ENCODE results near the gene PMEPA1.

PMEPA1 gene

DNA sequence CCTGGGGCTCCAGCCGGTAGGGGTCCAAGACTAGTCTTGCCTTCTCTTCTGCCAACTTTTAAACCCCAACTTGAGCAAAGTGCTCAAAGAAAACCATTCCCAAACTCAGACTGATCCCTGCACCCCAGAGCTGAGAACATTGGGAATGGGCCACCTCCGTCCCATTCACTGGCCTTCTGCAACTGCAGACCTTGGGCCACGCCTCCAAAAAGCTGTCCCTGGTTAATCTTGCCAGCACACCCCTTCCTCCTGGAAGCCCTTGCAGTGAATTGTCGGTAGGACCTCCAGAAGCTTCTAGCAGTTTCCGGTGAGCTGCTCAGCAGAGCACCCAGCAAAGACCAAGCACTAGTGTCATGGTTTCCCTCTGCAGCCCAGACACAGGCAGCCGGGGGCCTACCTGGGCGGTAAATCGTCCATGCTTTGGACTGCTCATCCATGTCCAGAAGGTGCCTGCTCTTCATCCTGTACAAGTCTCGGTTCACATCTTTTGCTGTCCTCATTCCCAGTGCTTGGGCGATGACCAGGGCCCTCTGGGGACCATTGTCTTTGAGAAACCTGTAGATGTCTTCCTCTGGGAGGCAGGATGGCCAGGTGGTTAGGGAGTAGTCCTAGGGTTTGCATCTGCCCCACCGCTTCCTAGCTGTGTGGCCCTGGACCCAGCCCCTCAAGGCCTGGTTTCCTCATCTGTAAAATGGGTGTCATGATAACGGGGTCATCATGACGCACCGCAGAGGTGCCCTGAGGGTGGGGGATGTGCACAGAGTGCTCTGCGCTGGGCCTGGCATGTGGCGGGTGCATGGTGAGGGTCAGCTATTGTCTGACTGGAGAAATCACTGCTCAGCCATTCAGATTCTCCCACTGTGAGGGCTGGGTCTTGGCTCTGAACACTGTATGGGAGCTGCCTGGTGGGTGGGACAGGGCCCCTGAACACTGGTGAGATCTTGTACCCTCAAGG lies 95.0 kb downstream of the PMEPA1 start:
- in situ Hi-C loops (cut with MboI; ENCODE audit: low sequenced_read_pairs) = no loop called here

- in situ Hi-C loops (cut with MboI; ENCODE audit: low sequenced_read_pairs) = no loop called here
Measured at GRCh38 chr20:57613481-57613921, 96.3 kb downstream of the PMEPA1 start.

DNA sequence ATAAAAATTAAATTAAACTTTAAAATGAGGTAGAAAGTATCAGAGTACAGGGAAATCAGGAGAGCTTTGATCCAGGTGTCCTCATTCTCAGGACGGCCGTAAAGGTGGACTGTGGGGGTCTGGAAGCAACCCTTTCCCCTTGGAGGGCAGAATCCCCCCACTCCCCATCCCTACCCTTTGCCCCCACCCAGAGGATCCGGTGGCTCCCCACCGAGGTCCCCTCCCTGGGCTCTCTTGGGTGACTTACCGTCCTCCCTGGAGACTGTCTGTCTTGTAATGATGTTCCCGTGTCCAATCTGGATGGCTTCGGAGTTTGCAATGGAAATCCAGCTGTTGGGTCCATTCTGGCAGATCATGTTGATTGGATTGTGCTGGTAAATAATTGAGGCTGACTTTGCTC lies 96.9 kb downstream of the PMEPA1 start:
- in situ Hi-C loops (cut with MboI; ENCODE audit: low sequenced_read_pairs) = no loop called here

- in situ Hi-C loops (cut with MboI; ENCODE audit: low sequenced_read_pairs) = no loop called here
Measured at GRCh38 chr20:57612436-57612835, 97.4 kb downstream of the PMEPA1 start.

- in situ Hi-C loops (cut with MboI; ENCODE audit: low sequenced_read_pairs) = no loop called here
Measured at GRCh38 chr20:57611586-57612311, 98.1 kb downstream of the PMEPA1 start.

DNA sequence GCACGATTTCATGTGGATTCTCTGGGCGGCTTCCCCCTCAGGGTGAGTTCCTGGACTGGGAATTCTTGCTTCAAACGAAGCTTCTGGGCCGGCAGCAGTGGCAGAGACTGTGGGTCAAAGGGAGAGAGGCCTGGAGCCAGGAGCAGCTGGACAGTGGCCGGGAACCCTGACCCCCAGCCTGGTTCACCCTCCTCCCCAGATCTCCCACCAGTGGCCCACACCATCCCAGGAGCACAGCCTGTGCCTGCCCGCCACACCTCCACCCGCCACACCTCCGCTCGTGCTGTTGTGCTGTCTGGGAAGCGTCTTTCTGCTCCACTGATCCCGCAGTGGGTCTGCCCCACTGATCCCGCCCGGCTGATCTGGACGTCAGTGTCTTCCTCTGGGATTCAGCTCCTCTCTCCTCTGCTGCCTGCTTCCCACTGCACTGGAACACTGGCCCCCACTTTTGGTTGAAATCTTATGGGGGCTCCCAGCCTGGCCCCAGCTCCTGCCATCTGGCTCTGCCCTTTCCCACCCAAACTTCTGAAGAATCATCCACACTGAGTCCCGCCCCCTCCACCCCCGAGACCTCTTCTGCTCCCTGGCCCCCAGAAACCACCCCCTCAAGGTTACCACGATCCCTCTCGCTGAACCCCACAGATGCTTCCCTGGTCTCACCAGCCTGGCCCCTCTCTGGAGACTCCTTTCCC lies 99.4 kb downstream of the PMEPA1 start:
- in situ Hi-C loops (cut with MboI; ENCODE audit: low sequenced_read_pairs) = no loop called here

GRCh38 chr20:57609842-57610167 lies 100.0 kb downstream of the PMEPA1 start:
- in situ Hi-C loops (cut with MboI; ENCODE audit: low sequenced_read_pairs) = no loop called here

DNA sequence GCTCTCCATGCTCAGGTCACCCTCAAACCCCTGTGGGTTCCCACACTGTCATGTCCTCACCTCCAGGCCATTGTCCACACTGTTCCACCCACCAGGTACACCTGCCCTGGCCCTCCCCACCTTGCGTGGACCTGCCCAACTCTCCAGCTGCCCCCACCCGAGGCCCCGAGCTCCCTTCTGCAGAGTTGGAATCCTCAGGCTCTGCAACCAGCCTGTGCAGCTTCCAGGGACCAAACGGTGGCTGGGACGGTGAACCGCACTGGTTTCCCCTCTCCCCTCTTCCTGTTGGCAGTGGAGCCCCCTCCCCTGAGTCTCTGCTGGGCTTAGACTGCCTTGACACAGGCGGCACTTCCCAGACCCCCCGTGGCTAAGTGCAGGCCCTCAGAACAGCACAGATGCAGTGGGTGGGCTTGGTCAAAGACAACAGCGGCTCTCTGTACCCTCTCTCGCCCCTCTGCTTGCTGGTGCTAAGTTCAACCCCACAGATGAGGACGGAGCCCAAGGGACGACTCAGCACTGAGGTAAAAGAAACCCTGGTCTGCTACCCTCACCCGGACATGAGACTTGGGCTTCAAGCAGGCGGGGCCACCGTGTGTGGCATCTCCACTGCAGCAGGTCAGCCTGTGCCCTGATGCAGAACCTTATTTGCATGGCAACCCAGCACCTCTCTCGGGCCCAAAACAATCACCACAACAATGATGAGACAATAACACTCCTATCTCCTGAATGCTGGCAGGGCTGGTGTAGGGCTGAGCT lies 100.6 kb downstream of the PMEPA1 start:
- in situ Hi-C loops (cut with MboI; ENCODE audit: low sequenced_read_pairs) = no loop called here

- in situ Hi-C loops (cut with MboI; ENCODE audit: low sequenced_read_pairs) = no loop called here
Measured at GRCh38 chr20:57608516-57608915, 101.3 kb downstream of the PMEPA1 start.

DNA sequence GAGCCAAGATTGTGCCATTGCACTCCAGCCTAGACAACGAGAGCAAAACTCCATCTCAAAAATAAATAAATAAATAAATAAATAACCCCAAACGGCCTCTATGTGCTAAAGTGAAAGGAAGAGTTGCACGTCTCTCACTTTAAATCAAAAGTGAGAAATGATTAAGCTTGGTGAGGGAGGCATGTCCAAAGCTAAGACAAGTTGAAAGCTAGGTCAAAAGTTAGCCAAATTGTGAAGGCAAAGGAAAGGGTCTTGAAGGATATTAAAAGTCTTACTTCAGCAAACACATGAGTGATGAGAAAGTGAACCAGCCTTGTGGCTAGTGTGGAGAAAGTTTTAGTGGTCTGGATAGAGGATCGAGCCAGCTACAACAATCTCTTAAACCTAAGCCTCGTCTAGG lies 103.9 kb downstream of the PMEPA1 start:
- in situ Hi-C loops (cut with MboI; ENCODE audit: low sequenced_read_pairs) = no loop called here

GRCh38 chr20:57605045-57605444 lies 104.8 kb downstream of the PMEPA1 start:
- in situ Hi-C loops (cut with MboI; ENCODE audit: low sequenced_read_pairs) = no loop called here

DNA sequence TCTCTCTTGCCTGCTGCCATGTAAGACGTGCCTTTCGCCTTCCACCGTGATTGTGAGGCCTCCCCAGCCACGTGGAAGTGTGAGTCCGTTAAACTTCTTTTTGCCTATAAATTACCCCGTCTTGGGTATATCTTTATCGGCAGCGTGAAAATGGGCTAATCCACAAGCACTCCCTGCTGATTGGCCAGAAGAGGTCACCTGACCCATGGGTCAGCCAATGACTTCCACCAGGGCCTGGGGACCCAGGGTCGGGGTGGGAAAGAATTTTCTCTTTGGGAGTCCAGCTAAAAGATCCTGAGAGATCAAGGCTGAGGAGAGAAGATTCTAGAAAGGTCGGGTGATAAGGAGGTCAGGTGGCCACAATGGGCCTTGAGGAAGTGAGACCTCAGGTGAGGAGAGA lies 106.7 kb downstream of the PMEPA1 start:
- in situ Hi-C loops (cut with MboI; ENCODE audit: low sequenced_read_pairs) = no loop called here

GRCh38 chr20:57601737-57602136 lies 108.1 kb downstream of the PMEPA1 start:
- in situ Hi-C loops (cut with MboI; ENCODE audit: low sequenced_read_pairs) = no loop called here

DNA sequence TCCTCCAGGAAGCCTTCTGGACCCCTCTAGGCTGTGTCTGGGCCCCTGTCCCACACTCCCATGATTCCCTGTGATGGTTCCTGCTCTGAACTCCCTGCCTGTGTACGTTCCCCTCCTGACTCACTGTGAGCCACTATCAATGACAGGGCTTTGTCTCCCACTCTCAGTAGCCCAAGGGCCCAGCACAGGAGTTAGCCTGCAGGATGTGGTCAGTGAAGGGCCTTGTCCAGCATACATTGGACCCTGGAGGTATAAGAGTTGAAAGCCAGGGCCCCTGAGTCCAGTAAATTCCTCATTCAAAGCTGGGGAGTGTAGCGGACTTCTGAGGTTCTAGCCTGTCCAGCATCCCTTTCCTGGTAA lies 108.6 kb downstream of the PMEPA1 start:
- in situ Hi-C loops (cut with MboI; ENCODE audit: low sequenced_read_pairs) = no loop called here

- in situ Hi-C loops (cut with MboI; ENCODE audit: low sequenced_read_pairs) = no loop called here
Measured at GRCh38 chr20:57600320-57601210, 109.2 kb downstream of the PMEPA1 start.

- in situ Hi-C loops (cut with MboI; ENCODE audit: low sequenced_read_pairs) = loop anchor here (25.0 kb wide), 2 partner anchors 511 to 589 kb away; no protein-coding TSS in a partner anchor
Measured at GRCh38 chr20:57598491-57598890, 111.3 kb downstream of the PMEPA1 start.
